ENCODE results near the gene CYP4F22.

The CYP4F22 gene

GRCh38 chr19:15595069-15595468 is 86.7 kb downstream of the CYP4F22 start:
- Histone ChIP-seq H3K9me3 (ENCODE audit: control insufficient read depth, low read length) (peaks cover 24% of the 10 kb centered on the region), H3K4me1 (ENCODE audit: control insufficient read depth, insufficient read depth, low read length, poor library complexity, severe bottlenecking) (no peaks in the 10 kb centered on the region), H3K4me3 (ENCODE audit: extremely low read depth, insufficient read depth, low read length, poor library complexity, severe bottlenecking) (no peak overlapping the region), H3K27ac (ENCODE audit: low read depth, low read length, severe bottlenecking) (no peak overlapping the region), H3K36me3 (ENCODE audit: control insufficient read depth, insufficient read depth, low read length) (no peaks in the 10 kb centered on the region)
- WGBS, 2 experiments (ENCODE audit: insufficient coverage in 2 of 2) = 46 to 49% methylated on average over 2 to 6 of the region's 6 CpGs

Data from mesodermal cell (in vitro differentiated cells).